ENCODE data around the gene TUBB4B.

TUBB4B gene

GRCh38 chr9:137217276-137218211 lies 23.5 kb upstream of the TUBB4B start:
- DNase-seq (ENCODE audit: insufficient read length, low spot score) (no peak), FAIRE-seq (no peak)
- no peak for TF ChIP-seq POLR2A (IDR thresholded peaks at IDR 0.05; ENCODE audit: low read depth, low read length)

- DNase-seq (ENCODE audit: insufficient read length, low spot score) (no peak), FAIRE-seq (no peak)
- TF ChIP-seq POLR2A (IDR thresholded peaks at IDR 0.05; ENCODE audit: low read depth, low read length), result no peak
Observed at GRCh38 chr9:137218212-137218753, 22.8 kb upstream of the TUBB4B start.

- TF ChIP-seq POLR2A (IDR thresholded peaks at IDR 0.05; ENCODE audit: low read depth, low read length), result no peak
- FAIRE-seq, result peak; percentile 97
- DNase-seq (ENCODE audit: insufficient read length, low spot score), result peak; percentile 99
Observed at GRCh38 chr9:137218754-137219271, 22.3 kb upstream of the TUBB4B start.

GRCh38 chr9:137219757-137220316 lies 21.2 kb upstream of the TUBB4B start:
- TF ChIP-seq POLR2A (IDR thresholded peaks at IDR 0.05; ENCODE audit: low read depth, low read length), result no peak
- FAIRE-seq (no peak), DNase-seq (ENCODE audit: insufficient read length, low spot score) (no peak)

- TF ChIP-seq POLR2A (IDR thresholded peaks at IDR 0.05; ENCODE audit: low read depth, low read length), result no peak
- FAIRE-seq (no peak), DNase-seq (ENCODE audit: insufficient read length, low spot score) (no peak)
Observed at GRCh38 chr9:137220317-137221094, 20.6 kb upstream of the TUBB4B start.

GRCh38 chr9:137221095-137221505 lies 20.0 kb upstream of the TUBB4B start:
- TF ChIP-seq POLR2A (IDR thresholded peaks at IDR 0.05; ENCODE audit: low read depth, low read length), result no peak
- FAIRE-seq (no peak), DNase-seq (ENCODE audit: insufficient read length, low spot score) (no peak)

- DNase-seq (ENCODE audit: insufficient read length, low spot score) (no peak), FAIRE-seq (no peak)
- no peak for TF ChIP-seq POLR2A (IDR thresholded peaks at IDR 0.05; ENCODE audit: low read depth, low read length)
Observed at GRCh38 chr9:137221506-137222111, 19.5 kb upstream of the TUBB4B start.

- FAIRE-seq (no peak), DNase-seq (ENCODE audit: insufficient read length, low spot score) (no peak)
- no peak for TF ChIP-seq POLR2A (IDR thresholded peaks at IDR 0.05; ENCODE audit: low read depth, low read length)
Observed at GRCh38 chr9:137222190-137223077, 18.7 kb upstream of the TUBB4B start, which contains the start of gene RNF208. Gene RNF208 (minus strand): TSS chr9:137222240. CDS start chr9:137221212, 1,028 bp downstream.

- peak; percentile 53; the same call in 1 of the 2 replicates for TF ChIP-seq POLR2A (IDR thresholded peaks at IDR 0.05; ENCODE audit: low read depth, low read length)
- peak; percentile 70 for FAIRE-seq
- peak; percentile 100 for DNase-seq (ENCODE audit: insufficient read length, low spot score)
Observed at GRCh38 chr9:137223078-137223970, 17.8 kb upstream of the TUBB4B start.

GRCh38 chr9:137224830-137225694 lies 16.0 kb upstream of the TUBB4B start, which contains the start of gene CYSRT1:
Gene CYSRT1 (plus strand): TSS chr9:137225174. CDS start chr9:137225622, 448 bp downstream.
- no peak for DNase-seq (ENCODE audit: insufficient read length, low spot score)
- no peak for FAIRE-seq
- TF ChIP-seq POLR2A (IDR thresholded peaks at IDR 0.05; ENCODE audit: low read depth, low read length), result no peak

Measured in H54 (cell line).